K562 (cell line): ENCODE results near the gene CTDSPL. TPM values are rescaled to one million over a fixed set of nuclear protein-coding genes. Genes with fewer than 3 reads are reported as not detected.
A peak's percentile ranks its signal among the peaks of the same experiment; 100 is the strongest.

Experiments used
- BCOR ChIP-seq: fragments of 450-650 bp; IDR thresholded peaks from 2 replicates; pipeline ENCODE4 v1.6.1; 2016
- HMGXB4 ChIP-seq: sonication (generic); formaldehyde crosslinking; IDR thresholded peaks from 2 replicates; pipeline ENCODE4 v1.8.1; 2023; ENCODE audit warnings: mild to moderate bottlenecking, missing genetic modification reagents
- KDM1A ChIP-seq, 2 experiments: fragments of 450-650 bp; IDR thresholded peaks; 2 replicates each; pipeline ENCODE4 v1.6.1; 2016; ENCODE audit warnings: mild to moderate bottlenecking in 2 of 2
- KLF16 ChIP-seq: IDR thresholded peaks from 2 replicates; pipeline ENCODE4 v1.6.1; 2016; ENCODE audit warnings: antibody characterized with exemption
- POLR2A ChIP-seq: fragments of 450-650 bp; conservative IDR thresholded peaks from 2 replicates; pipeline ENCODE4 v1.6.1; 2016
- SMARCA5 ChIP-seq: fragments of 450-650 bp; IDR thresholded peaks from 2 replicates; pipeline ENCODE4 v1.6.1; 2016
- SREBF2 ChIP-seq: sonication (generic); formaldehyde crosslinking; IDR thresholded peaks from 2 replicates; pipeline ENCODE4 v1.4.0; 2020; ENCODE audit warnings: mild to moderate bottlenecking, missing genetic modification reagents
- TARDBP ChIP-seq: fragments of 450-650 bp; IDR thresholded peaks from 2 replicates; pipeline ENCODE4 v1.6.1; 2016
- ZNF77 ChIP-seq: fragments of 250-450 bp; sonication (Bioruptor Pico); IDR thresholded peaks from 2 replicates; pipeline ENCODE4 v1.5.0; 2020
- ZSCAN29 ChIP-seq: fragments of 450-650 bp; IDR thresholded peaks from 2 replicates; pipeline ENCODE4 v1.6.1; 2017
- polyA plus RNA-seq, 8 experiments: library from polyadenylated mRNA; depleted of rRNA in 4 of 8; stranded (reverse) in 5 of 8; unstranded in 3 of 8; fragments of >200 nt; fragmentation: Nextera tagmentation in 2 of 8; fragmentation: Illumina TruSeq in 1 of 8; extraction: Ambion mirVana in 2 of 8; extraction: Trizol in 1 of 8; gene quantifications; 2 replicates each; pipeline versions ENCODE4 v1.2.1 to v1.2.3, GENCODE V29; 2011 to 2014; ENCODE audit warnings: inconsistent platforms in 1 of 8, missing spikeins in 1 of 8
- total RNA-seq, 7 experiments: library from RNA; depleted of rRNA in 6 of 7; stranded (reverse); fragments of >200 nt in 6 of 7; fragmentation: Illumina TruSeq in 2 of 7; extraction: Trizol in 2 of 7; gene quantifications; 2 replicates each; pipeline versions ENCODE4 v1.2.1 to v1.2.3, GENCODE V29; 2011 to 2021; ENCODE audit warnings: low replicate concordance in 1 of 7
- TF ChIP-seq, protein P1 (sequence below), 2 experiments: fragments of 250-450 bp in 1 of 2; fragments of 450-650 bp in 1 of 2; sonication (Bioruptor Pico) in 1 of 2; IDR thresholded peaks; 2 replicates each; pipeline versions ENCODE4 v1.6.1 to v1.8.0; 2016 to 2021; ENCODE audit warnings: mild to moderate bottlenecking in 2 of 2, moderate library complexity in 2 of 2, missing compliant biosample characterization in 1 of 2, missing genetic modification characterization in 1 of 2
- TF ChIP-seq, protein P2 (sequence below): sonication (generic); formaldehyde crosslinking; IDR thresholded peaks from 2 replicates; pipeline ENCODE4 v1.8.1; 2023; ENCODE audit warnings: mild to moderate bottlenecking, missing genetic modification reagents

Gene CTDSPL
- total and polyA plus RNA-seq, 9 of the 15 experiments (the other 6 are each of a cell fraction or from before 2014, with no cell fraction given): 5.1 to 19.3 (median 11.3) TPM

GRCh38 chr3:38029400-38030125 is 167.9 kb downstream of the CTDSPL start, which contains the start of gene PLCD1 (continued):
- TF ChIP-seq TARDBP: 0 out of 2 replicates have a peak, but pooled peaks have one; percentile 37
- TF ChIP-seq, protein P1, sequence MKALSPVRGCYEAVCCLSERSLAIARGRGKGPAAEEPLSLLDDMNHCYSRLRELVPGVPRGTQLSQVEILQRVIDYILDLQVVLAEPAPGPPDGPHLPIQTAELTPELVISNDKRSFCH (CRISPR knock-in tag; IDR thresholded peaks at IDR 0.05): no peak
- TF ChIP-seq, protein P1 (tag; IDR thresholded peaks at IDR 0.05): no peak
- TF ChIP-seq ZNF77 (CRISPR knock-in tag): no peak
- 0 out of 2 replicates have a peak, but pooled peaks have one; percentile 38 for TF ChIP-seq SMARCA5
- peak; percentile 77; the same call in 1 of the 2 replicates for TF ChIP-seq BCOR
- no peak for TF ChIP-seq SREBF2 (CRISPR knock-in tag)
- TF ChIP-seq, protein P2, sequence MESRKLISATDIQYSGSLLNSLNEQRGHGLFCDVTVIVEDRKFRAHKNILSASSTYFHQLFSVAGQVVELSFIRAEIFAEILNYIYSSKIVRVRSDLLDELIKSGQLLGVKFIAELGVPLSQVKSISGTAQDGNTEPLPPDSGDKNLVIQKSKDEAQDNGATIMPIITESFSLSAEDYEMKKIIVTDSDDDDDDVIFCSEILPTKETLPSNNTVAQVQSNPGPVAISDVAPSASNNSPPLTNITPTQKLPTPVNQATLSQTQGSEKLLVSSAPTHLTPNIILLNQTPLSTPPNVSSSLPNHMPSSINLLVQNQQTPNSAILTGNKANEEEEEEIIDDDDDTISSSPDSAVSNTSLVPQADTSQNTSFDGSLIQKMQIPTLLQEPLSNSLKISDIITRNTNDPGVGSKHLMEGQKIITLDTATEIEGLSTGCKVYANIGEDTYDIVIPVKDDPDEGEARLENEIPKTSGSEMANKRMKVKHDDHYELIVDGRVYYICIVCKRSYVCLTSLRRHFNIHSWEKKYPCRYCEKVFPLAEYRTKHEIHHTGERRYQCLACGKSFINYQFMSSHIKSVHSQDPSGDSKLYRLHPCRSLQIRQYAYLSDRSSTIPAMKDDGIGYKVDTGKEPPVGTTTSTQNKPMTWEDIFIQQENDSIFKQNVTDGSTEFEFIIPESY (CRISPR knock-in tag): peak; percentile 59
- peak in 1 of 2 experiments; percentile 80; a peak in 2 of 4 replicates for TF ChIP-seq KDM1A (IDR thresholded peaks at IDR 0.05)
- peak; percentile 63 for TF ChIP-seq KLF16
- no peak for TF ChIP-seq POLR2A
- no peak for TF ChIP-seq ZSCAN29
- TF ChIP-seq HMGXB4 (CRISPR knock-in tag): no peak
